AG09319 (cell line): Measurements from ENCODE around the gene SPOCK3.

Source experiments
- DNase-seq: peaks from one replicate; pipeline ENCODE4 v3.0.0-alpha.2; 2010; ENCODE audit warnings: low read depth; ENCODE audit errors: extremely low read depth
- CTCF ChIP-seq: IDR thresholded peaks from 2 replicates; pipeline ENCODE4 v1.5.1; 2011; ENCODE audit warnings: low read depth, mild to moderate bottlenecking, inconsistent platforms, low read length, moderate library complexity

SPOCK3 gene

DNA sequence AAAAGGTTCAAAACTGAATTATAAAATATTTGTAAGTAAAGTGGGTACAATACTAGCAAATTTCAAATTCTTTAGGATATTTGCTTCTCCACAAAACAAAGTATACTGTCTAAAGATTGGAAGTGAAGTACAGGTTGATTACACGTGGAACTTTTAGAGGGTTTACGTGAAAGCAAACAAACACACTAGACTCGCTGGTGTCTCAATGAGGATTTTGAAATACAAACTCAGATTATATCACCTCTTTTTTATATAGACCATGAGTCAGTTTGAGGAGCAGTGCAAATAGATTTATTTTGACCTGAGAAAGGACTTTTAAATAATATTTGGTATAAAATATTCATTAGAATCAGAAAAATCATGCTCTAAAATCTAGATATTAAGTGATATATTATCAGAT, 185.0 kb downstream of the SPOCK3 start:
- no peak for DNase-seq
- TF ChIP-seq CTCF = no peak

- no peak for TF ChIP-seq CTCF
Measured at GRCh38 chr4:167041524-167041923, 192.8 kb downstream of the SPOCK3 start.

GRCh38 chr4:167035390-167035789, 198.9 kb downstream of the SPOCK3 start:
- no peak for TF ChIP-seq CTCF
- DNase-seq = no peak

More at GRCh38 chr4:167041524-167041923, 192.8 kb downstream of the SPOCK3 start:
- no peak for DNase-seq

DNA sequence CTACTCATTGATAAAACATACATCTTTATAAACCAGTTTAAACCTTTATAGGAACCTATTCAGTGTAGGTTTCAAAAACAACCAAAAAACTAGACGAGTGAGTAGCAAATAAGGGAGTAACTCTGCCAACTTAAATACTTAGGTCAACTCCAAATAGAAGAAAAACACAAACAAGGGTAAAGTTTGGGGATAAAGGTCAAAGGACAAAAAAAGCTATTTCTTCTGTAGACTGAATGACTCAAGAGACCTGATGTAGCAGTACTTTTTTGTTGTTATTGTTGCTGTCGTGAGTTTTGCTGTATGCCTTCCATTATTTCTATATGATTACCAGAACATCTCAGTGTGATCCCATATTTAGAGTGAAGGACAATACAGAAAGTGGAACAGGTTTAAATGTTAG, 199.3 kb downstream of the SPOCK3 start:
- no peak for DNase-seq
- no peak for TF ChIP-seq CTCF

DNA sequence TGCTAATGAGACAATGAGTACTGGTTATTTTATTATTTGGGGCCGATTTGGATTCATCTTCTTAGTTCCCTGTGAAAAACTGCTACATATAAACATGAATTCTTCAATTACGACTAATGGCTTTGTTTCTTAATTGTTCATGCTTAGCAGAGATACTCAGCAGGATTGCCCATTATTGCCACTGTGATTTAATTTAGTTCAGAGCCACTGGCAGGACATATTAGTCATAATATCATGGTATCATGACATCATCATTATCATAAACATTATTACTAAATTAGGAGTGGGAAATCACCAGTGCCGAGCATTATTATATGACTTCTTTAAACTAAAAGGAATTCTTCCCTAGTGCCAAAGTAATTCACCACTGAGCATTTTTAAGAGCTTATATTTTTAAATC, 201.4 kb downstream of the SPOCK3 start:
- no peak for DNase-seq

GRCh38 chr4:167031534-167032156, 202.6 kb downstream of the SPOCK3 start:
- TF ChIP-seq CTCF = no peak
- no peak for DNase-seq

More for the DNA sequence above, 201.4 kb downstream of the SPOCK3 start:
- TF ChIP-seq CTCF = no peak

GRCh38 chr4:167028976-167029375, 205.3 kb downstream of the SPOCK3 start:
- DNase-seq = no peak
- no peak for TF ChIP-seq CTCF
